ENCODE measurements around the gene RSPH10B. TPM values are rescaled to one million over a fixed set of nuclear protein-coding genes. Genes with fewer than 3 reads are reported as not detected.
"Not testable (repeated sequence)": the region's sequence is repeated elsewhere in the genome, so short reads cannot be mapped to it uniquely, and the experiment has no call there.

RSPH10B gene
- total RNA-seq: 0.21 TPM in 2 replicates
- polyA plus RNA-seq (2012): 0.15 TPM

- DNase-seq (ENCODE audit: low read depth): not testable (repeated sequence)
Measured at GRCh38 chr7:5970347-5970911, at the start of gene RSPH10B. Gene RSPH10B (minus strand): TSS chr7:5970689. CDS start chr7:5967116, 3,573 bp downstream.

- no peak for DNase-seq (ENCODE audit: low read depth)
Measured at GRCh38 chr7:6016653-6016966, 46.1 kb upstream of the RSPH10B start.

- DNase-seq (ENCODE audit: low read depth): peak; percentile 91
Measured at GRCh38 chr7:6015917-6016652, 45.6 kb upstream of the RSPH10B start.

DNA sequence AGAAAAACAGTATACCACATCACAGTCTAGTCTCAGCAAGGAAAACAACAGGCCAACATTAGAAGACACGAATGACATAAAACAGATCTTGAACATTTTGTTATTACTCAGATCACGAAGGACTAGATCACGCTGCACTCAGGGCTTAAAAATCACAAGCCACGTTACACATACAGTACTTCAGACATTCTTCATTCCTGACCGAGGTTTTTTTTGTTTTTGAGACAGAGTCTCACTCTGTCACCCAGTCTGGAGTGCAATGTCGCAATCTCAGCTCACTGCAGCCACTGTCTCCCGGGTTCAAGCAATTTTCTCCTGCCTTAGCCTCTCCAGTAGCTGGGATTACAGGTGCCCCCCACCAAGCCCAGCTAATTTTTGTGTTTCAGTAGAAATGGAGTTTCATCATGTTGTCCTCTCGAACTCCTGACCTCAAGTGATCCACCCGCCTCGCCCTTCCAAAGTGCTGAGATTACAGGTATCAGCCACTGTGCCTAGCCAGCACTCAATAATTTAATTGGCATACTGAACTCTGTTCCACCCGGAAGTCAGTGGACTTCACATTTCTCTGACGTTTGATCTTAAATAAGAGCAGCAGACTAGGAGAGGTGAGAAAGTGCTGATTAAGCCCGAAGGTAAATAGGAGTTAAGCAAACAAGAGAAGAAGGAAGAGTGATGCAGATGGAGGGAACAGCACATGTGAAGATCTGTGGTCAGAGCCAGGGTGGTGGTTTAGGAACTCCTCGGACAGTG lies 42.0 kb upstream of the RSPH10B start:
- no peak for DNase-seq (ENCODE audit: low read depth)

GRCh38 chr7:6011541-6011940 lies 41.1 kb upstream of the RSPH10B start:
- no peak for DNase-seq (ENCODE audit: low read depth)

- DNase-seq (ENCODE audit: low read depth): not testable (repeated sequence)
Measured at GRCh38 chr7:6010370-6010769, 39.9 kb upstream of the RSPH10B start.

GRCh38 chr7:6008668-6009611 lies 38.5 kb upstream of the RSPH10B start, which contains the start of the genes AIMP2 and PMS2:
Gene AIMP2 (plus strand): TSS chr7:6009272. CDS start chr7:6009364, 92 bp downstream.
Gene PMS2 (minus strand): TSS chr7:6009049. CDS start chr7:6009019, 30 bp downstream.
- DNase-seq (ENCODE audit: low read depth): peak; percentile 100

- not testable (repeated sequence) for DNase-seq (ENCODE audit: low read depth)
Measured at GRCh38 chr7:6007835-6008590, 37.5 kb upstream of the RSPH10B start.

DNA sequence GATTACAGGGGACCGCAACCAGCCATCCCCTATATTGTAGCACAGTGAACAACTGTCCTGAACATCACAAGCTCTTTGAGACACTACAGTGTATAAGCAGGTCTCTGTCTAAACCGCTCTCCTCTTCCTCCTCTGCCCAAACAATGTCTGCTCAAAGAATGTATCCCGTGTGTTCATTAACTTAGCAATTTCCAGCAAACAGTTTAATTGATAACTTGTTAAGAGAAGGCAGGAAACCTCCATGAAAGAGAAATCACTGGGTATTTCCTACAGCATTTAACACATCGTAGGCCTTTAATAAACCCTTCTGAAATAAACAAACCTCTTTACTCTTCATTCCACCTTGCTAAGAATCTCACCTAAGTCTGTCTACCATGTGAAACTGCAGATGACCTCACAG lies 36.9 kb upstream of the RSPH10B start:
- no peak for DNase-seq (ENCODE audit: low read depth)

DNA sequence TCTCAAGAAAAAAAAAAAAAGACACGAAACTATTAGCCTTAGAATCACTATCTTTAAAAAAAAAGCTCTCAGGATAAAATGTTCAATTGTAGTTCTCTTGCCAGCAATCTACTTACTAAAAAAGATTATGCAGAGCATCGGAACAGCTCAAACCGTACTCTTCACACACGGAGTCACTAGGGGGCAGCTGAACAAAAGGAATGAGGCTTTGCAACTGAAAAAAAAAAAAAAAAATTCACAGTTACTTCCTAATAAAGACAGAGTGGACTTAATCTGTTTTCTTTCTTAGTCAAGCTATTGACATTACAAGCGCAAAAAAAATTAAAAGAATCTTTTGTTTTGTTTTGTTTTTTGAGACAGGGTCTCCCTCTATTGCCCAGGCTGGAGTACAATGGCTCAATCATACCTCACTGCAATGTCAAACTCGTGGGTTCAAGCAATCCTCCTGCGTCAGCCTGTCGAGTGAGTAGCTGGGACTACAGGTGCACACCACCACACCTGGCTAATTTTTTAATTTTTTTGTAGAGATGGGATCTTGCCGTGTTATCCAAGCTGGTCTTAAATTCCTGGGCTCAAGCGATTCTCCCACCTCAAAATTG lies 26.8 kb upstream of the RSPH10B start:
- DNase-seq (ENCODE audit: low read depth): peak; percentile 75

GRCh38 chr7:5987061-5987460 lies 16.6 kb upstream of the RSPH10B start:
- not testable (repeated sequence) for DNase-seq (ENCODE audit: low read depth)

DNA sequence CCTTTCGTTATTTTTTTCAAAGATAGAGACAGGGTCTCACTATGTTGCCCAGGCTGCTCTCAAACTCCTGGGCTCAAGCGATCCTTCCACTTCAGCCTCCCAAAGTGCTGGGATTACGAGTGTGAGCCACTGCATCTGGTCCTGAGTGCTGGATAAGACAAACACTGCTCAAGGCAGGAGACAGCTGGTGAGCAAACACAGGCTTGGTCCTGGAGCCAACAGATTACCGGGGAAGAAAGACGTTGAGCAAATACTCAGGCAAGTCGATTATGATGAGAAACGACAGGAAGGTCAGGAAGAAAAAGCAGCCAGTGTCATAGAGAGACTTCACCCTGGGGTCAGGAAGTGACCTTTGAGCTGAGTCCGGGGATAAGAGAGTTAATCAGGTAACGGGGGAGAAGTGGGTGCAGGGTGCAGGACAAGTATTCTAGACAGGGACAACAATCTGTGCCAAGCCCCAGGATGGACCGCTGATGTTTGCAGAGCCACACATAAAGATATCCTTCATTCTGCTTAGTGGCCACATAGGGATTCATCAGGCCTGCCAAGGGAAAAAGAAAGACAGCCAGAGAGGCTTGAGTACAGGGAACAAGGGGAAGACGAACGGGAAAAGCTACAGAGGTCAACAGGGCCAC lies 9.3 kb upstream of the RSPH10B start:
- DNase-seq (ENCODE audit: low read depth): not testable (repeated sequence)

DNA sequence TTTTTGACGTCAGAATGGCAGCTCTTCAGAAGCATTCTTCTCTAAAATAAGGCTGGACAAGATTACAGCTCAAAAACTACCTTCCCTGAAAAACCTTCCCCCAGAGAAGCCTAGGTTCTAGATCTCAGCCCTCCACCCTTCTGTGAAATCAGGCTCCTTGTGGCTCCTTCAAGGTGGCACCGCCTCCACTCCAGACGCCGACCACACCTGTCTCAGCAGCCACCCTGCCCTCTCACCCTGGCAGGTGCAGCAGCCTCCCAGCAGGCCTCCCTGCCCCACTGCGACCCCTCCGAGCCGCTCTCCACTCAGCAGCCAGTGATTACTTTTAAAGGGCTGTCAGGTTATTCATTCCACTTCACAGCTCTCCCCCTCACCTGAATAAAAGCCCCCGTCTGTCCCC lies 3.1 kb upstream of the RSPH10B start:
- DNase-seq (ENCODE audit: low read depth): not testable (repeated sequence)

DNA sequence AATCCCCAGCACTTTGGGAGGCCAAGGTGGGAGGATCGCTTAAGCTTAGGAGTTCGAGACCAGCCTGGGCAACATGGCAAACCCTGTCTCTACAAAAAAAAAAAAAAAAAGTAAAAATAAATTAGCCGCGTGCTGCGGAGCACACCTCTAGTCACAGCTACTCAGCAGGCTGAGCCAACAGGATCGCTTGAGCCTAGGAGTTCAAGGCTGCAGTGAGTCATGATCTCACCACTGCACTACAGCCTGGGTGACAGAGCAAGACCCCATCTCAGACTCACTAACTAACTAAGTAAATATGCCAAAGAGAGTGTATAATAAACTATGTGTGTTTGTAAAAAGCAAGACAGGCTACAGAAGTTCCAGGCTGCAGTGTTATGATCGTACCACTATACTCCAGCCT lies 6.7 kb downstream of the RSPH10B start:
- DNase-seq (ENCODE audit: low read depth): not testable (repeated sequence)

DNA sequence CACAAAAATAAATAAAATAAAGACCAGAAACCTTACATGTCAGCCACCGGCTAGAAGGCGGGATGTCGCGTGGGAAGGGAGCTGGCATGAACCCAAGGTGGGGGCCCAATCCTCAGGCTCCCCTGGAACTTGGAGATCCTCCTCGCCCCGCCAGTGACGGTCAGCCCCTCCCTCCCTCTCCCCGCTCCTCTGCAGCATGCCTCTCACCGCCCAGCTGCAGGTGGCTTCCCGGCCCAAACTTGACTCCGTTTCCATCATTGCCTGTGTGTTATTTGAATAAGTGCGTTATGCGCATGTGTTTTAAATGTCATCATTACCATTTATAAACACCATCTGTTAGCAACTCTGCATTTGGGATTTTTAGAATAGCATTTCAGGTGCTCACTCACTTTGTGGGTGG lies 7.3 kb downstream of the RSPH10B start:
- DNase-seq (ENCODE audit: low read depth): not testable (repeated sequence)

GRCh38 chr7:5934945-5935450 lies 35.5 kb downstream of the RSPH10B start:
- not testable (repeated sequence) for DNase-seq (ENCODE audit: low read depth)

DNA sequence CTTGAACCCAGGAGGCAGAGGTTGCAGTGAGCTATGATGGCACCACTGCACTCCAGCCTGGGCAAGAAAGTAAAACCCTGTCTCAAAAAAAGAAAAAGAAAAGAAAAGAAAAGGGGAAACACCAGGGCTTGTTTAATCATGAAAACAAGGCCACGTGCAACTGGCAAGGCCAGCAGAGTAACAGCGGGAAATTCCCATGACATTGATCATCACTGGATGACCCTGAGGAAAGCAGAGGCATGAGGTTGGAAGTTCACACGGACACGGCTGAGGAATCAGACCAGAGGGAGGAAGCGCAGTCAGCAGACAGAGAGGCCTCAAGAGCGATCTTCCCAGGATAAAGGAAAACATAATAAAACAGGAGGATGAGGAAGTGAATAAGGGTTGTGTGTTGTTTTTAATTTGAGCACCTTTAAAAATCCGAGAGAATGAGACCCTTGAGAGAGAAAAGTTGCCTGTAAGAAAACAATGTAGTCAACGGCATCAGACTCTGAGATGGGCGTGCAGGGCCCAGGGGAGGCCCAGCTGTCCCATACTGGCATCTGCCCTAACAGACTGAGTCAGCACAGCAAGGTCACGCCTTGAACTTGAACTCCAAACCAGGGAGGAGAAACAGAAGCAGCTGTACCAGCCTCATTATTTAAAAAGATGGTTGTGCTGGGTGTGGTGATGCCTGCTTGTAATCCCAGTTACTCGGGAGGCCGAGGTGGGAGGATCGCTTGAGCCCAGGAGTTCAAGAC lies 38.4 kb downstream of the RSPH10B start:
- DNase-seq (ENCODE audit: low read depth): peak; percentile 77

GRCh38 chr7:5931250-5931649 lies 39.2 kb downstream of the RSPH10B start:
- not testable (repeated sequence) for DNase-seq (ENCODE audit: low read depth)
